HepG2 (cell line): ENCODE results near the gene RABEP2. TPM values are rescaled to one million over a fixed set of nuclear protein-coding genes. Genes with fewer than 3 reads are reported as not detected.

Source experiments
- ELF4 ChIP-seq: sonication (generic); formaldehyde crosslinking; IDR thresholded peaks from 2 replicates; pipeline ENCODE4 v1.5.0; 2020; ENCODE audit warnings: missing genetic modification reagents, mild to moderate bottlenecking, moderate library complexity, borderline replicate concordance
- FOXP1 ChIP-seq, 2 experiments: fragments of 450-650 bp in 1 of 2; IDR thresholded peaks; 2 replicates each; pipeline ENCODE4 v1.6.1; 2017 to 2018; ENCODE audit warnings: antibody characterized with exemption in 1 of 2
- JUN ChIP-seq: sonication (generic); formaldehyde crosslinking; IDR thresholded peaks from 2 replicates; pipeline ENCODE4 v1.4.0; 2020; ENCODE audit warnings: mild to moderate bottlenecking, missing genetic modification reagents
- MLLT10 ChIP-seq: sonication (generic); formaldehyde crosslinking; IDR thresholded peaks from 2 replicates; pipeline ENCODE4 v1.4.0; 2020; ENCODE audit warnings: missing genetic modification reagents
- MTF2 ChIP-seq: sonication (generic); formaldehyde crosslinking; IDR thresholded peaks from 2 replicates; pipeline ENCODE4 v1.5.0; 2020; ENCODE audit warnings: missing genetic modification reagents, borderline replicate concordance
- MYNN ChIP-seq: sonication (generic); formaldehyde crosslinking; IDR thresholded peaks from 2 replicates; pipeline ENCODE4 v1.4.0; 2020; ENCODE audit warnings: mild to moderate bottlenecking, low read depth, missing genetic modification reagents
- POLR2G ChIP-seq: fragments of 200-400 bp; formaldehyde crosslinking; IDR thresholded peaks from 2 replicates; pipeline ENCODE4 v1.6.1; 2018; ENCODE audit warnings: mild to moderate bottlenecking, low read depth, low read length, moderate library complexity
- SALL1 ChIP-seq: sonication (generic); formaldehyde crosslinking; IDR thresholded peaks from 2 replicates; pipeline ENCODE4 v1.8.0; 2022; ENCODE audit warnings: mild to moderate bottlenecking, missing genetic modification reagents
- SMARCC2 ChIP-seq: fragments of 450-650 bp; IDR thresholded peaks from 2 replicates; pipeline ENCODE4 v1.6.1; 2017; ENCODE audit warnings: antibody characterized with exemption, mild to moderate bottlenecking
- SOX6 ChIP-seq, 2 experiments: fragments of 450-650 bp in 1 of 2; sonication (generic) in 1 of 2; formaldehyde crosslinking in 1 of 2; IDR thresholded peaks; 2 replicates each; pipeline versions ENCODE4 v1.4.0 to v1.6.1; 2017 to 2020; ENCODE audit warnings: antibody characterized with exemption in 1 of 2, mild to moderate bottlenecking in 1 of 2, missing genetic modification reagents in 1 of 2
- TCF7 ChIP-seq: sonication (generic); IDR thresholded peaks from 2 replicates; pipeline ENCODE4 v1.6.1; 2016; ENCODE audit warnings: antibody characterized with exemption, low read depth
- ZNF160 ChIP-seq: sonication (generic); formaldehyde crosslinking; IDR thresholded peaks from 2 replicates; pipeline ENCODE4 v1.8.0; 2022; ENCODE audit warnings: mild to moderate bottlenecking, inconsistent platforms, missing genetic modification reagents
- ZNF562 ChIP-seq: sonication (generic); formaldehyde crosslinking; IDR thresholded peaks from 2 replicates; pipeline ENCODE4 v1.8.0; 2022; ENCODE audit warnings: missing genetic modification reagents, borderline replicate concordance
- ZNF879 ChIP-seq: sonication (generic); formaldehyde crosslinking; IDR thresholded peaks from 2 replicates; pipeline ENCODE4 v1.8.1; 2023; ENCODE audit warnings: missing genetic modification reagents
- polyA plus RNA-seq, 8 experiments: library from polyadenylated mRNA; depleted of rRNA in 3 of 8; stranded (reverse) in 7 of 8; unstranded in 1 of 8; fragments of >200 nt; fragmentation: Illumina TruSeq in 4 of 8; extraction: Trizol in 4 of 8; gene quantifications; 2 replicates each; pipeline versions ENCODE4 v1.2.1 to v1.2.3, GENCODE V29; 2011 to 2016; ENCODE audit warnings: low read depth in 4 of 8, missing spikeins in 1 of 8, mixed read lengths in 1 of 8; ENCODE audit not compliant: insufficient read depth in 1 of 8
- total RNA-seq, 5 experiments: library from RNA; depleted of rRNA; stranded (reverse); fragments of >200 nt; fragmentation: Illumina TruSeq; extraction: Trizol; gene quantifications; 2 replicates each; pipeline ENCODE4 v1.2.3, GENCODE V29; 2016; ENCODE audit warnings: low read depth in 1 of 5
- TF ChIP-seq, protein P1 (sequence below): sonication (generic); formaldehyde crosslinking; IDR thresholded peaks from 2 replicates; pipeline ENCODE4 v1.5.1; 2020; ENCODE audit warnings: missing genetic modification reagents, mild to moderate bottlenecking, borderline replicate concordance
- TF ChIP-seq, protein P2 (sequence below): IDR thresholded peaks from 2 replicates; pipeline ENCODE4 v1.6.1; 2016; ENCODE audit warnings: control low read depth
- TF ChIP-seq, protein P3 (sequence below): sonication (generic); formaldehyde crosslinking; IDR thresholded peaks from 2 replicates; pipeline ENCODE4 v1.8.0; 2022; ENCODE audit warnings: mild to moderate bottlenecking, missing genetic modification reagents, moderate library complexity
- TF ChIP-seq, protein P4 (sequence below): sonication (generic); formaldehyde crosslinking; IDR thresholded peaks from 2 replicates; pipeline ENCODE4 v1.5.0; 2020; ENCODE audit warnings: missing genetic modification reagents
- TF ChIP-seq, protein P5 (sequence below): sonication (generic); formaldehyde crosslinking; IDR thresholded peaks from 2 replicates; pipeline ENCODE4 v1.5.0; 2020; ENCODE audit warnings: mild to moderate bottlenecking, missing genetic modification reagents
- TF ChIP-seq, protein P6 (sequence below): sonication (generic); formaldehyde crosslinking; IDR thresholded peaks from 2 replicates; pipeline ENCODE4 v1.5.0; 2020; ENCODE audit warnings: missing genetic modification reagents

Gene RABEP2
- total and polyA plus RNA-seq, 2 of the 13 experiments (the other 11 are each of a cell fraction or from before 2014, with no cell fraction given): 10.8 to 18.4 TPM

DNA sequence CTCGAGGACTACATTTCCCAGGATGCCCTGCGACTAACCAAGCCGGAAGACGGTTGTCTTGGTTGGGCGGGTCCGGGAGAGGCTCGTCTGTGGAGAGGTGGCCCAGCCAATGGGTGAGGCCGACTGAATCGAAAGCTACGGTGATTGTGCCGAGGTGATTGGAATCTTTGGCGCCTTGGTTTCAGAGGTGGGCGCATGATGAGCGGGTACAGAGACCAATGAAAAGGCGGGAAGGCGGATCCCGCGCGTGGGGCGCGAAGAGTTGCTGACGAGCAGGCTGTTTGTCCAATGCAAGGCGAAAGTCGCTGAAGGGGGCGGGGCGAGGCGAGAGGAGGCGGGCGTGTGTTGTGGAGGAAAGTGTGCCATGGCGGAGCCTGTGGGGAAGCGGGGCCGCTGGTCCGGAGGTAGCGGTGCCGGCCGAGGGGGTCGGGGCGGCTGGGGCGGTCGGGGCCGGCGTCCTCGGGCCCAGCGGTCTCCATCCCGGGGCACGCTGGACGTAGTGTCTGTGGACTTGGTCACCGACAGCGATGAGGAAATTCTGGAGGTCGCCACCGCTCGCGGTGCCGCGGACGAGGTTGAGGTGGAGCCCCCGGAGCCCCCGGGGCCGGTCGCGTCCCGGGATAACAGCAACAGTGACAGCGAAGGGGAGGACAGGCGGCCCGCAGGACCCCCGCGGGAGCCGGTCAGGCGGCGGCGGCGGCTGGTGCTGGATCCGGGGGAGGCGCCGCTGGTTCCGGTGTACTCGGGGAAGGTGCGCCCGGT is 25.8 kb upstream of the RABEP2 start, which contains the start of gene NFATC2IP (continued):
- TF ChIP-seq, protein P1, sequence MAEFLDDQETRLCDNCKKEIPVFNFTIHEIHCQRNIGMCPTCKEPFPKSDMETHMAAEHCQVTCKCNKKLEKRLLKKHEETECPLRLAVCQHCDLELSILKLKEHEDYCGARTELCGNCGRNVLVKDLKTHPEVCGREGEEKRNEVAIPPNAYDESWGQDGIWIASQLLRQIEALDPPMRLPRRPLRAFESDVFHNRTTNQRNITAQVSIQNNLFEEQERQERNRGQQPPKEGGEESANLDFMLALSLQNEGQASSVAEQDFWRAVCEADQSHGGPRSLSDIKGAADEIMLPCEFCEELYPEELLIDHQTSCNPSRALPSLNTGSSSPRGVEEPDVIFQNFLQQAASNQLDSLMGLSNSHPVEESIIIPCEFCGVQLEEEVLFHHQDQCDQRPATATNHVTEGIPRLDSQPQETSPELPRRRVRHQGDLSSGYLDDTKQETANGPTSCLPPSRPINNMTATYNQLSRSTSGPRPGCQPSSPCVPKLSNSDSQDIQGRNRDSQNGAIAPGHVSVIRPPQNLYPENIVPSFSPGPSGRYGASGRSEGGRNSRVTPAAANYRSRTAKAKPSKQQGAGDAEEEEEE: no peak
- TF ChIP-seq, protein P2, sequence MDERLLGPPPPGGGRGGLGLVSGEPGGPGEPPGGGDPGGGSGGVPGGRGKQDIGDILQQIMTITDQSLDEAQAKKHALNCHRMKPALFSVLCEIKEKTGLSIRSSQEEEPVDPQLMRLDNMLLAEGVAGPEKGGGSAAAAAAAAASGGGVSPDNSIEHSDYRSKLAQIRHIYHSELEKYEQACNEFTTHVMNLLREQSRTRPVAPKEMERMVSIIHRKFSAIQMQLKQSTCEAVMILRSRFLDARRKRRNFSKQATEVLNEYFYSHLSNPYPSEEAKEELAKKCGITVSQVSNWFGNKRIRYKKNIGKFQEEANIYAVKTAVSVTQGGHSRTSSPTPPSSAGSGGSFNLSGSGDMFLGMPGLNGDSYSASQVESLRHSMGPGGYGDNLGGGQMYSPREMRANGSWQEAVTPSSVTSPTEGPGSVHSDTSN (CRISPR knock-in tag): peak; percentile 99
- TF ChIP-seq, protein P3, sequence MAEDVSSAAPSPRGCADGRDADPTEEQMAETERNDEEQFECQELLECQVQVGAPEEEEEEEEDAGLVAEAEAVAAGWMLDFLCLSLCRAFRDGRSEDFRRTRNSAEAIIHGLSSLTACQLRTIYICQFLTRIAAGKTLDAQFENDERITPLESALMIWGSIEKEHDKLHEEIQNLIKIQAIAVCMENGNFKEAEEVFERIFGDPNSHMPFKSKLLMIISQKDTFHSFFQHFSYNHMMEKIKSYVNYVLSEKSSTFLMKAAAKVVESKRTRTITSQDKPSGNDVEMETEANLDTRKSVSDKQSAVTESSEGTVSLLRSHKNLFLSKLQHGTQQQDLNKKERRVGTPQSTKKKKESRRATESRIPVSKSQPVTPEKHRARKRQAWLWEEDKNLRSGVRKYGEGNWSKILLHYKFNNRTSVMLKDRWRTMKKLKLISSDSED (CRISPR knock-in tag): no peak
- TF ChIP-seq SOX6 (IDR thresholded peaks at IDR 0.05) (no peak), SOX6 (CRISPR knock-in tag; IDR thresholded peaks at IDR 0.05) (no peak), POLR2G (peak; percentile 84), MLLT10 (CRISPR knock-in tag) (no peak), ELF4 (CRISPR knock-in tag) (peak; percentile 68; the same call in 1 of the 2 replicates), SMARCC2 (no peak), MYNN (CRISPR knock-in tag) (no peak; the same call in 1 of the 2 replicates), ZNF160 (CRISPR knock-in tag) (no peak), ZNF562 (no peak), SALL1 (CRISPR knock-in tag) (peak; percentile 75), TCF7 (no peak), JUN (CRISPR knock-in tag) (no peak), FOXP1 (IDR thresholded peaks at IDR 0.05) (no peak), FOXP1 (CRISPR knock-in tag; IDR thresholded peaks at IDR 0.05) (no peak), MTF2 (CRISPR knock-in tag) (no peak), ZNF879 (CRISPR knock-in tag) (no peak)
- TF ChIP-seq, protein P4, sequence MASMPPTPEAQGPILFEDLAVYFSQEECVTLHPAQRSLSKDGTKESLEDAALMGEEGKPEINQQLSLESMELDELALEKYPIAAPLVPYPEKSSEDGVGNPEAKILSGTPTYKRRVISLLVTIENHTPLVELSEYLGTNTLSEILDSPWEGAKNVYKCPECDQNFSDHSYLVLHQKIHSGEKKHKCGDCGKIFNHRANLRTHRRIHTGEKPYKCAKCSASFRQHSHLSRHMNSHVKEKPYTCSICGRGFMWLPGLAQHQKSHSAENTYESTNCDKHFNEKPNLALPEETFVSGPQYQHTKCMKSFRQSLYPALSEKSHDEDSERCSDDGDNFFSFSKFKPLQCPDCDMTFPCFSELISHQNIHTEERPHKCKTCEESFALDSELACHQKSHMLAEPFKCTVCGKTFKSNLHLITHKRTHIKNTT: no peak
- TF ChIP-seq, protein P5, sequence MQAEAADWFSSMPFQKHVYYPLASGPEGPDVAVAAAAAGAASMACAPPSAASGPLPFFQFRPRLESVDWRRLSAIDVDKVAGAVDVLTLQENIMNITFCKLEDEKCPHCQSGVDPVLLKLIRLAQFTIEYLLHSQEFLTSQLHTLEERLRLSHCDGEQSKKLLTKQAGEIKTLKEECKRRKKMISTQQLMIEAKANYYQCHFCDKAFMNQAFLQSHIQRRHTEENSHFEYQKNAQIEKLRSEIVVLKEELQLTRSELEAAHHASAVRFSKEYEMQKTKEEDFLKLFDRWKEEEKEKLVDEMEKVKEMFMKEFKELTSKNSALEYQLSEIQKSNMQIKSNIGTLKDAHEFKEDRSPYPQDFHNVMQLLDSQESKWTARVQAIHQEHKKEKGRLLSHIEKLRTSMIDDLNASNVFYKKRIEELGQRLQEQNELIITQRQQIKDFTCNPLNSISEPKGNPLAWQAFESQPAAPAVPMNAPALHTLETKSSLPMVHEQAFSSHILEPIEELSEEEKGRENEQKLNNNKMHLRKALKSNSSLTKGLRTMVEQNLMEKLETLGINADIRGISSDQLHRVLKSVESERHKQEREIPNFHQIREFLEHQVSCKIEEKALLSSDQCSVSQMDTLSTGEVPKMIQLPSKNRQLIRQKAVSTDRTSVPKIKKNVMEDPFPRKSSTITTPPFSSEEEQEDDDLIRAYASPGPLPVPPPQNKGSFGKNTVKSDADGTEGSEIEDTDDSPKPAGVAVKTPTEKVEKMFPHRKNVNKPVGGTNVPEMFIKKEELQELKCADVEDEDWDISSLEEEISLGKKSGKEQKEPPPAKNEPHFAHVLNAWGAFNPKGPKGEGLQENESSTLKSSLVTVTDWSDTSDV (CRISPR knock-in tag): no peak
- TF ChIP-seq, protein P6, sequence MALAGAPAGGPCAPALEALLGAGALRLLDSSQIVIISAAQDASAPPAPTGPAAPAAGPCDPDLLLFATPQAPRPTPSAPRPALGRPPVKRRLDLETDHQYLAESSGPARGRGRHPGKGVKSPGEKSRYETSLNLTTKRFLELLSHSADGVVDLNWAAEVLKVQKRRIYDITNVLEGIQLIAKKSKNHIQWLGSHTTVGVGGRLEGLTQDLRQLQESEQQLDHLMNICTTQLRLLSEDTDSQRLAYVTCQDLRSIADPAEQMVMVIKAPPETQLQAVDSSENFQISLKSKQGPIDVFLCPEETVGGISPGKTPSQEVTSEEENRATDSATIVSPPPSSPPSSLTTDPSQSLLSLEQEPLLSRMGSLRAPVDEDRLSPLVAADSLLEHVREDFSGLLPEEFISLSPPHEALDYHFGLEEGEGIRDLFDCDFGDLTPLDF: peak; percentile 99
